Stimulated activated CD8-positive, alpha-beta memory T cell treated with anti-CD3 and anti-CD28 coated beads, Interleukin-12 subunit alpha, Interleukin-12 subunit beta, amount 100 ng/mL, for 4 hours (primary cell): ENCODE results near the gene ABI3BP.

ENCODE experiments used
- DNase-seq: peaks from one replicate; pipeline ENCODE4 v3.0.0-alpha.2; 2020; ENCODE audit warnings: low read depth

Gene ABI3BP

GRCh38 chr3:100891033-100891432 lies 102.2 kb downstream of the ABI3BP start:
- no peak for DNase-seq

- DNase-seq, result no peak
Measured at GRCh38 chr3:100888881-100889280, 104.3 kb downstream of the ABI3BP start.

DNA sequence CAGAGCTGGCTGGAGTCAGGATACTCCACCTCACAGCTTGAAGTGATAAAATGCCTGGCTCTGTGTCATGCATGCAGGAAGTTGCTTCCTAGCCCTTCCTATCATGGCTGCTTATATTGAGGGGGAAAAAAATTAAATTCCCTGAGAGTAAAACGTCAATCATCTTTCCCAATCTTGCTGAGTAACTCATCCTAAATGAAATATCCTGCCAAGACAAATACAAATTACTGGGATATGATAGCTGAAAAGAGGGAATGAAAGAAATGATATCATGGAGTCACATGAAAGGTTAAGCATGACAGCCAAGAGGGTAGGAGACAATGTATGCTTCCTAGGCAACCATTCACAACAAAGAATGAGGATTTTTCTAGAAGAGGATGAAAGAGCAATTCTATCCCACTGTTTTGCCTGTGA lies 110.6 kb downstream of the ABI3BP start:
- no peak for DNase-seq

DNA sequence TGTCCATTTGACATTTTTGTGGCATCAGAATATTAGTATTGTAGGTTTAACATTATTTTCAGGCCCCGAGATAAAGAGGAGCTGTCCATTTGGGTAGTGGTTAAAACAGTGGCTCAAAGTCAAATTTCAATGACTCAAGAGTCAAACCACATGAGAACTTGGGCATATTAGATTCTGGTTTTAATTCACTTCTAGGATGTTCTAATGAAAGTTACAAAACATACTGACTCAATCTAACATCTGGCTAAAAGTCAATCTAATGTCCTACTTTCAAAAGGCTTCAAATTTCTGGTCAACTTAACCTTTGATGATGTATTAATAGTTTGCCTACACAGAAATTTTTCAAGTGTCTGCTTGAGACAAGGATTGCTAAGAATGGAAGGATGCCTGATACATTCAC lies 112.4 kb downstream of the ABI3BP start:
- no peak for DNase-seq

DNA sequence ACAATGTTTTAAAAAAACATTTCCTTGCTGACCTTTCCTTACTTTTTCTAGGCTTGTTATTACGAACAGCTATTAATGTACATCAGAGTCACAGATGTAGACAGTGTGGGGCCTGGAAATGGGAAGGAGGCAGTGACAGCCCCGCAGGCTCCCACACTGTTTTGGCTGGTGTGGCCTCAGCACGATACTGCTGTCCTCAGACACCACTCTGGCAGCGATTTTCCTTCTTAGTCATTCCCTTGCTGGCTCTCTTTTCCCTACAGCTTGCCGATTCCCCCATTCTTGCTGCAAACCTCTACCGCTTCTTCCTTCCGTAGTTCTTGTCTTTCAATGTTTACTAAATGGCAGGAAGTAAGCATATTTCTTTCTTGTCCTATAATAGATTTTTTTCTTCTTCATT lies 113.1 kb downstream of the ABI3BP start:
- DNase-seq, result no peak

- no peak for DNase-seq
Measured at GRCh38 chr3:100879195-100879810, 113.9 kb downstream of the ABI3BP start.

- DNase-seq, result no peak
Measured at GRCh38 chr3:100877286-100877685, 115.9 kb downstream of the ABI3BP start.

DNA sequence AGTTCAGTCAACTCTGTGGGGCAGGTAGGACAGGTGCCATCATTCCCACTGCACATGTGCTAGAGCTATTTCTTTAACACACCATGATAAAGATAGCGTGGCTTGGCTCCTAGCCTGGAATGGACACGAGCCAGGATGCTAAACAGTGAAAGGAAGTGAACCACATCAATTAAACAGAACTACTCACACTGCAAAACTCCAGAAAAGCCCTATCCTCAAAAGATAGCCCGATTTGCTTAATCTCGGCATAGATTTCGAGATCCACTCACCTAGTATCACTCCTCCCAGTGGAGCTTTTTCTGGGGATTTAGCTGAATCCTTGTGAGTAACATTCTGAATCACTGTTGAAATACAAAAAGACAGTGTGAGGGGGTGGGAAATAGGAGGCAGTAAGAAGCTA lies 118.0 kb downstream of the ABI3BP start:
- no peak for DNase-seq

- no peak for DNase-seq
Measured at GRCh38 chr3:100873611-100874010, 119.6 kb downstream of the ABI3BP start.

GRCh38 chr3:100871306-100871705 lies 121.9 kb downstream of the ABI3BP start:
- no peak for DNase-seq

GRCh38 chr3:100869787-100870186 lies 123.4 kb downstream of the ABI3BP start:
- no peak for DNase-seq

GRCh38 chr3:100868894-100869293 lies 124.3 kb downstream of the ABI3BP start:
- DNase-seq, result no peak

- DNase-seq, result no peak
Measured at GRCh38 chr3:100868096-100868495, 125.1 kb downstream of the ABI3BP start.

DNA sequence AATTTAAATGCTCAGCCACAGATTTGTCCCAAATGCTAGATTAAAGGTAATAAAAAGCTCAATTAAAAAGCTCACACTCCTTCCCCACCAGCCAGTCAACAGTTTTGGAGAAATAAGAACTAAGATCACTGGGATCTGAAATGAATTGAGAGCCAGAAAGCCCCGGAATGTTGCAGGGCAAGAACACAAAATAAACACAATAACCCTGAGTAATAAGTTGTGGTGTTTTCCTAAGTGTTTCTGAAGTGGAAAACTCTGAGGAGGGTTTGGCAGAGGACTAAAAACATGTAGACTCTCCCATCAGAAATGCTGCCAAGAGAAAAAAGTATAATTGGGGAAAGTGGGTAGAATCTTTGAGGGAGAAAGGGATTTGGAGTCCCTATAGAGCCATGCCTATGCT lies 127.8 kb downstream of the ABI3BP start:
- DNase-seq, result no peak

- no peak for DNase-seq
Measured at GRCh38 chr3:100864471-100865250, 128.6 kb downstream of the ABI3BP start.

GRCh38 chr3:100857863-100858262 lies 135.4 kb downstream of the ABI3BP start:
- DNase-seq, result no peak

GRCh38 chr3:100856821-100857220 lies 136.4 kb downstream of the ABI3BP start:
- no peak for DNase-seq

- DNase-seq, result no peak
Measured at GRCh38 chr3:100852840-100853239, 140.4 kb downstream of the ABI3BP start.

DNA sequence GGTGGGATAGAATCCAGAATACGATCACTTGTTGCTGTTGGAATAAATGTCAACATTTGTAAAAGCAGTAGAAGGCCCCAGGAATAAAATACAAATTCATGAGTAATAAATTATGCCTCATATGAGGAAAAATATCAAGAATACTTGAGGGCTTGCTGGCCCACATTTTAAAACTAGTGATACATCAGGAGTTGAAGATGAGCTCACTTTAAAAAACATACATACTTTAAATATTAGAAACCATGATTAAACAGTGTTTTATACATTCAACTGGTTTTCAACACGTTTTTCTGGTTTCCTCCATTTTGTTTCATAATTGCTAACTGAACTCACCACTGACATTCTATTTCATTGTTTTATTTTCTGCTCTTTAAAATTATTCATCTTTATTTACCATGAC lies 142.5 kb downstream of the ABI3BP start:
- no peak for DNase-seq

- DNase-seq, result no peak
Measured at GRCh38 chr3:100850156-100850555, 143.1 kb downstream of the ABI3BP start.

DNA sequence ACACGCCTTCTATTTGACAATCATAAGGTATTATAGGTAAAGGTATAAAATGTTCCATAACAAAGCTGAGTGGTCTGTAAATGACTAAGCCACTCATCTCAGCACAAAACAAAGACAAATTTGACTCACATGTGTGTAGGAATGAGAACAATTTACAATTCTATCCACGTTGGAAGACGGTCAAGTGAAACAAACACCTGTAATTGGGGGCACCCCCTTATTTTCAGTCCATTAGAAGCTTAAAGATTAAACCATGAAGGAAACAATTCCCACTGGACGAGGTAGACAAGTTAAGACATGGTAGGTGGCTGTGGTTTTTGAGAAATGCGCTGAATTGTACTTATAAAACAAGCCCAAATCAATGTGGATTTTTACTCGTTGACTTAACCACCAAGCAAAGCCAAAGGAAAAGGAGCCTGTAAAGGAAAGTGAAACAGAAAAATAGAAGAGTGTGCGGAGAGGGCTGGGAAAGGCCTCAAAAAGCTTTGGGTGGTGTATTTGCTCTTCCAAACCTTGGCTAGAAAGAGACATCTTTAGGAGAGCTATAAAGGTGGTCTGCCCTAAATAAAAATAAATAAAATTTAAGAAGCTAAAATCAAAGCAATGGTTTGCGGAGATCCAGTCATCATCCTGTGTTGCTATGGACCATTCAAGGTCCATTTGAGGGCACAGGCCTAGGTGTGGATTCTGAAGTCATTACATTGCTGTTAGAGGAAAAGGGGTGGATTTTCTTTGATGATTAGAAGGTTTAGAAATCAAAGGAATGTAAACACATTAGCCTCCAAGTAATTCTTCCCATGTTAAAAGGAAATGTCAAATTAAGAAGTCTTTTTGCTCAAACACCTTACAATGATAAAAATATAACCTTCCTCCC lies 148.9 kb downstream of the ABI3BP start:
- DNase-seq, result no peak

GRCh38 chr3:100838157-100838556 lies 155.1 kb downstream of the ABI3BP start:
- DNase-seq, result no peak

DNA sequence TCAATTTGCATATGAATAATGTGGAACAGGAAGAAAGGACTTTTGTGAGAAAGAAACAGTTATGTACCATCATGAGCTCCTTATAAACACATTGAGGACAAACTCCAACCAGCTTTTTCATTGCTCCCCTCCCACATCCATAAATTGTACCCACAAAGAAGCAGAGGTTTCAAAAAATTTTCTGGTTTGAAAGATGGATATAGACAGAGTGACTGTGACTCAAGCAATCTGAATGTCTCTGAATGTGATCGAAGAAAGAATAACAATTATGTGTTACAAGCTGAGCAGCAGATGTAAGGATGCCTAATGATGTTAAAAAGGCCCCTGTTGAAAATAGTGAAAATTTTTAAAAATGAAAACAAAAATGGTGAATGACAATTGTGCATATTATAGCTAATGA lies 156.6 kb downstream of the ABI3BP start:
- DNase-seq, result no peak
